Measurements from ENCODE around the gene TRPM5. TPM values are rescaled to one million over a fixed set of nuclear protein-coding genes. Genes with fewer than 3 reads are reported as not detected.

TRPM5 gene
- total and polyA plus RNA-seq, 9 of the 15 experiments (the other 6 are each of a cell fraction or from before 2014, with no cell fraction given) = not detected

DNA sequence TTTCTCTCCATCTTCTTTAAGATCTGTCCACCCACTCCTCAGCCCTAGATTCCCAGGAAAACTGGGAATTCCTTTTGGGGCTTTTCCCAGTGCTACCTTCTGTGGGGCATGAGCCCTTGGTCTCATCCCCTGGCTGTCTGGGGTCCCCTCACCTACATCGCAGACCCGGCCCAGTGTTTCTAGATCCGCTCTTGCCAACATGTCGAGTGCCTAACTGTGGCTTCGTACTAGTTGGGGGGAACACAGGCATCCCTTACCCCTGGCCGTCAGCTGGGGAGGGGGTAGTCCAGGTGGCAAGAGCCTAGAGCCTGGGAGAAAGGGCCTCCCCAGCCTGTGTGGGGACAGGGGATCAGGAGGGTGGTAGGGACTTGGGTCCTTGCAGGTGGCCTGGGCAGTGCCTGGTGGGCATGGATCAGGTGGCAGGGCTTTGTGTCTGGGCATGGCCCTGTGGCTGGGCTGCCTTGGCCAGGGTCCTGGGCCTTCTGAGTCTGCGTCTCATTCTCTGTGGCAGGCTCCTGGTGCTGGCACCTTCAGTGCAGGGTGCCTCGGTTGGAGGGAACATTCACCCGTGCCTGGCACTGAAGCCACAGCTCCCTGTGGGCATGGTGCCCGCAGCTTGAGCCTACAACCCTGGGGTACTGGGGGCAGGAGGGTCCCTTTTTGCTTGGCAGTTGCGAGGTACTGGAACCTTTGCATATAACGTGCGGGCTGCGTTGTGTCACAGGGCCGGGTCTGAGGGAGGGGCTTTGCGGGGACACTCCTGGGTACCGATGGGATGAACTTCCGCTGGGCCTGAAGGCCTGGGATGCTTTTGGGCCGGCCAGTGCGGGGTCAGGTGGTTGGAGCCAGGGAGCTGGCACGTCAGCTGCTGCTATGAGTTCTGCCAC is 4.6 kb upstream of the TRPM5 start:
- Histone ChIP-seq H3K27me3 (ENCODE audit: control insufficient read depth in 2 of 2, insufficient read depth in 2 of 2, low read length in 2 of 2) (peaks cover 8 to 74% of the 10 kb centered on the region in 2 experiments; a peak in 3 of 5 replicates), H2AFZ (ENCODE audit: low read depth, low read length) (no peak overlapping the region), H3K9me1 (ENCODE audit: control insufficient read depth, insufficient read depth, low read length) (no peaks in the 10 kb centered on the region), H3K4me1 (replicated peaks in 1 of 2; ENCODE audit: control insufficient read depth in 2 of 2, insufficient read depth in 2 of 2, low read length in 2 of 2) (peaks cover 0 to 24% of the 10 kb centered on the region in 2 experiments; a peak in 2 of 5 replicates), H3K27ac (ENCODE audit: extremely low read depth, low read depth, low read length) (no peak overlapping the region), H3K4me3 (no peak overlapping the region), H3K9ac (ENCODE audit: insufficient read depth in 1 of 2, low read depth in 2 of 2, low read length in 2 of 2) (no peak overlapping the region), H3K79me2 (ENCODE audit: control insufficient read depth, insufficient read depth, low read length) (no peaks in the 10 kb centered on the region), H3K9me3 (replicated peaks; ENCODE audit: control insufficient read depth, insufficient read depth, low read depth, low read length) (no peaks in the 10 kb centered on the region), H3K4me2 (ENCODE audit: insufficient read depth, low read length) (no peak overlapping the region), H4K20me1 (replicated peaks; ENCODE audit: control insufficient read depth, insufficient read depth, low read length) (peaks cover 6% of the 10 kb centered on the region; the same call in 1 of the 2 replicates), H3K36me3 (ENCODE audit: control insufficient read depth, insufficient read depth, low read length) (no peaks in the 10 kb centered on the region)
- intact Hi-C loops (cut with micrococcal nuclease) = no loop called here
- BruUV-seq (replicated peaks) = no TSS peak
- DNase-seq (ENCODE audit: extremely low read depth in 1 of 4, low spot score in 3 of 4) (no peak), FAIRE-seq (no peak), ATAC-seq (no peak)
- ChIA-PET CTCF (ENCODE audit: low intra/inter-chr PET ratio) (no interaction called here), POLR2A (interaction anchor here (0.6 kb wide), 1 partner anchor 237 kb away, joined by 3 read pairs; no protein-coding TSS in a partner anchor)
- in situ Hi-C loops (cut with MboI) = no loop called here
- no peak for TF ChIP-seq BCOR (IDR thresholded peaks at IDR 0.05)
- no peak for TF ChIP-seq ZFP30 (CRISPR knock-in tag; IDR thresholded peaks at IDR 0.05; ENCODE audit: borderline replicate concordance)
- no peak for TF ChIP-seq MECOM (CRISPR knock-in tag; IDR thresholded peaks at IDR 0.05)
- no peak for TF ChIP-seq ZNF436 (CRISPR knock-in tag; IDR thresholded peaks at IDR 0.05)
- no peak for TF ChIP-seq ZNF232 (CRISPR knock-in tag; IDR thresholded peaks at IDR 0.05)
- TF ChIP-seq HLTF (IDR thresholded peaks at IDR 0.05) = no peak
- no peak for TF ChIP-seq HNRNPLL (IDR thresholded peaks at IDR 0.05; ENCODE audit: low read depth, low read length, poor library complexity, severe bottlenecking)
- TF ChIP-seq MCM2 (IDR thresholded peaks at IDR 0.05; ENCODE audit: low read depth) = no peak
- TF ChIP-seq, protein P1, sequence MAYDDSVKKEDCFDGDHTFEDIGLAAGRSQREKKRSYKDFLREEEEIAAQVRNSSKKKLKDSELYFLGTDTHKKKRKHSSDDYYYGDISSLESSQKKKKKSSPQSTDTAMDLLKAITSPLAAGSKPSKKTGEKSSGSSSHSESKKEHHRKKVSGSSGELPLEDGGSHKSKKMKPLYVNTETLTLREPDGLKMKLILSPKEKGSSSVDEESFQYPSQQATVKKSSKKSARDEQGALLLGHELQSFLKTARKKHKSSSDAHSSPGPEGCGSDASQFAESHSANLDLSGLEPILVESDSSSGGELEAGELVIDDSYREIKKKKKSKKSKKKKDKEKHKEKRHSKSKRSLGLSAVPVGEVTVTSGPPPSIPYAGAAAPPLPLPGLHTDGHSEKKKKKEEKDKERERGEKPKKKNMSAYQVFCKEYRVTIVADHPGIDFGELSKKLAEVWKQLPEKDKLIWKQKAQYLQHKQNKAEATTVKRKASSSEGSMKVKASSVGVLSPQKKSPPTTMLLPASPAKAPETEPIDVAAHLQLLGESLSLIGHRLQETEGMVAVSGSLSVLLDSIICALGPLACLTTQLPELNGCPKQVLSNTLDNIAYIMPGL (CRISPR knock-in tag; IDR thresholded peaks at IDR 0.05) = no peak
- WGBS (ENCODE audit: insufficient coverage, low coverage, missing lambda C conversion rate) = 1% methylated on average over 20 of the region's 21 CpGs

Measured in K562 (cell line).